ENCODE data around the gene USP9X.
"Not testable (repeated sequence)": the region's sequence is repeated elsewhere in the genome, so short reads cannot be mapped to it uniquely, and the experiment has no call there.

USP9X gene, protein sequence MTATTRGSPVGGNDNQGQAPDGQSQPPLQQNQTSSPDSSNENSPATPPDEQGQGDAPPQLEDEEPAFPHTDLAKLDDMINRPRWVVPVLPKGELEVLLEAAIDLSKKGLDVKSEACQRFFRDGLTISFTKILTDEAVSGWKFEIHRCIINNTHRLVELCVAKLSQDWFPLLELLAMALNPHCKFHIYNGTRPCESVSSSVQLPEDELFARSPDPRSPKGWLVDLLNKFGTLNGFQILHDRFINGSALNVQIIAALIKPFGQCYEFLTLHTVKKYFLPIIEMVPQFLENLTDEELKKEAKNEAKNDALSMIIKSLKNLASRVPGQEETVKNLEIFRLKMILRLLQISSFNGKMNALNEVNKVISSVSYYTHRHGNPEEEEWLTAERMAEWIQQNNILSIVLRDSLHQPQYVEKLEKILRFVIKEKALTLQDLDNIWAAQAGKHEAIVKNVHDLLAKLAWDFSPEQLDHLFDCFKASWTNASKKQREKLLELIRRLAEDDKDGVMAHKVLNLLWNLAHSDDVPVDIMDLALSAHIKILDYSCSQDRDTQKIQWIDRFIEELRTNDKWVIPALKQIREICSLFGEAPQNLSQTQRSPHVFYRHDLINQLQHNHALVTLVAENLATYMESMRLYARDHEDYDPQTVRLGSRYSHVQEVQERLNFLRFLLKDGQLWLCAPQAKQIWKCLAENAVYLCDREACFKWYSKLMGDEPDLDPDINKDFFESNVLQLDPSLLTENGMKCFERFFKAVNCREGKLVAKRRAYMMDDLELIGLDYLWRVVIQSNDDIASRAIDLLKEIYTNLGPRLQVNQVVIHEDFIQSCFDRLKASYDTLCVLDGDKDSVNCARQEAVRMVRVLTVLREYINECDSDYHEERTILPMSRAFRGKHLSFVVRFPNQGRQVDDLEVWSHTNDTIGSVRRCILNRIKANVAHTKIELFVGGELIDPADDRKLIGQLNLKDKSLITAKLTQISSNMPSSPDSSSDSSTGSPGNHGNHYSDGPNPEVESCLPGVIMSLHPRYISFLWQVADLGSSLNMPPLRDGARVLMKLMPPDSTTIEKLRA (N-terminal part only)

DNA sequence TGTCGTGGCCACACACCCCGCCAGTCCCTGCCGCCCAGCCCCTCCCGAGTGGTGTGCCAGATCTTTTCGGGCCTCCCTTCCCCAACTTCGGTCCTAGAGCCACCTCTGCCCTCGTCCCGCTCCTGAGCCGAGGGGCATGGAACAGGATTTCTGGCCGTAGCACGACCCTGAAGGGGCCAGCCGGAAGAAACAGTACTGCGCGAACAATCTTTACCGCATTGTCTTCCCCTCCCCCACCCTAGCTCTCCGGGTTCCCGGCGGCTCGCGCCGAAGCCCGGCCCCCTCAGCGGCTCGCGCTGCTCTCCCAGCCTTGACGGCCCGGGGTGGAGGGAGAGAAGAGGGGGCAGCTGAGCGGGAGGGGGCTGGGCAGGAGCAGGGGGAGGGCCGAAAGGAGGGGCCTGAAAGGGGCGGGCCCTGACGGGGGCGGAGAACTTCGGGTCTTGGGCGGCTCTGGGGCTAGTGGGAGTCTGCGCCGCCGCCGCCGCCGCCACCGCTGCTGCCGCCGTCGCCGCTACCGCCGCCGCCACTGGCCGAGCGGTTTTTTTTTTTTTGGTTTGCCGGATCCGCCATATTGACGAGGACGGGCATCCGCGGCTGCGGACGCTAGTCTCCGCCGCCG lies at the start of gene USP9X:
Gene USP9X (plus strand): TSS at position 553 of the 619 bp plus-strand sequence. CDS start 38,184 bp downstream, outside the sequence.
- peak; percentile 84 for DNase-seq

DNA sequence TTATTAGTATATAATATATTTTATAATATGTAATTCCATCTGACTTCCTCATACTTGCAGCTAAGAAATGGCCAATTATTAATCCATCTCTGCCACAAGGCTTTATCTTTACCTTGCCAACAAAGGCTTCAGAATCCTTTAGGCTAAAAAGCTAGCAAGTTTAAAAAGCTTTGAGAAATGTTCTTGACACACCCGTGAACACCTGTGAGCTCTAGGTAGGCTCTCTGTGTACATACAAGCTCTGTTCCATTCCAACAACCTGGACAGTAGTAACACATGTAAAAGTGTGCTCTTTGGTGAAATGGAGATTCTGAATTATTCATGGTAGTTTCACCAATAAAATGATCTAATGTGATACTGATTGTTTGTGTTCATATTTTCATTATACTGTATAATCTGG lies 49.7 kb upstream of the USP9X start:
- no peak for DNase-seq

DNA sequence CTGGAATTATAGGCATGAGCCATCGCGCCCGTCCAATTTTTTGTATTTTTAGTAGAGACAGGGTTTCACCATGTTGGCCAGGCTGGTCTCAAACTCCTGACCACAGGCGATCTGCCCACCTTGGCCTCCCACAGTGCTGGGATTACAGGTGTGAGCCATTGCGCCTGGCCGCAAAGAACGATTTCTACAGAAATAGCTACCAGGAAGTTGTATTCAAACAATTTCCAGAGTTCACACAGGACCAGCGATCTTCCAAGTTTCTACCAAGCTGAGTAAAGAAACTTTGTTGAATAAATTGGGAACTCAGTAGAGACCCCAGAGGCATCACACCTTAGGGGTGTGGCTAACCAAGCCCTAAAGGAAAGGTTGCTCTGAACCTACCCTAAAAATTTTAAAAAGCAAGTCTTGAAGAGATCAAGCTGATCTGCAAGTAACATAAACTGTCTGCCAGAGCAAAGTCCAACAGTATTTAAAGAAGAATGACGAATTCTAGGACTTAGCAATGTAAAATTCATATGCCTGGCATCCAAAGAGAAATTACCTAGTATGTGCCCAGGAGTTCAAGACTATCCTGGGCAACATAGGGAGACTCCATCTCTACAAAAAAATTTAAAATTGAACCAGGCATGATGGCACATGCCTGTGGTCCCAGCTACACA lies 48.4 kb upstream of the USP9X start:
- DNase-seq: no peak

DNA sequence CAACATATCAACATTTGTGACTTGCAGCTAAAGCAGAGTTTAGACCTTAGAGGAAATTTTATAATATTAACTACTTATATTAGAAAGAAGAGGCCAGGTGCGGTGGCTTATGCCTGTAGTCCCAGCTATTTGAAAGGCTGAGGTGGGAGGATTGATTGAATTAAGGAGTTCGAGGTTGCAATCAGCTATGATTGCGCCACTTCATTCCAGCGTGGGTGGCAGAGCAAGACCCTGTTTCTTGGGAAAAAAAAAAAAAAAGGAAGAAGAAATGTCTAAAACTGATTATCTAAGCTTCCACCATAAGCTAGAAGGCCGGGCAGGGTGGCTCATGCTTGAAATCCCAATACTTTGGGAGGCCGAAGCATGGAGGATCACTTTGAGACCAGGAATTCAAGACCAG lies 42.0 kb upstream of the USP9X start:
- DNase-seq: no peak

DNA sequence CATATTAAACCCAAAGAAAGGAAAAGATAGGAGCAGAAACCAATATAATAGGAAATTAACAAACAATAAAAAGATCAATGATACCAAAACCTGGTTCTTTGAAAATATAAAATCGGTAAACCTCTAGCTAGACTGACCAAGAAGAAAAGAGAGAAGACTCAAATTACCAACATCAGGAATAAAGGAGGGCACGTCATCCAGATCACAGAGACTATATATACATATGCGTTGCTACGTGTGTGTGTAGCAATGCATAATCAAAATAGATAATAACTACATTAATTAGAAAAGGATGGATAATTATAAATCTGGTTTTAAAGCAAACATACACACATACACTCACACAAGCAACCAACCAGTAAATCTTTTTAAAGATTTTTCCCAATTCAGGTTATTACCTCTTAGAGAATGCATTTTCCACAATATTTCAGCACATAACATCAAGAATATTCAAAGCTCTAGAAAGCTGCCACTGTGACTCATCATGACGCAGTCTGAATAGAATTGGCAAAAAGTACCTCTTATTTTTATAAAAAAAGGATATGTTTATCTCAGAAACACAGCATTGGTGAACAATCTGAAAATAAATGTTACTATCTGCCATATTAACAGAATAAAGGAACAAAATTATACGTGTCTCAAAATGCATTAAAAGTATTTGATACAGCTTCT lies 41.4 kb upstream of the USP9X start:
- no peak for DNase-seq

DNA sequence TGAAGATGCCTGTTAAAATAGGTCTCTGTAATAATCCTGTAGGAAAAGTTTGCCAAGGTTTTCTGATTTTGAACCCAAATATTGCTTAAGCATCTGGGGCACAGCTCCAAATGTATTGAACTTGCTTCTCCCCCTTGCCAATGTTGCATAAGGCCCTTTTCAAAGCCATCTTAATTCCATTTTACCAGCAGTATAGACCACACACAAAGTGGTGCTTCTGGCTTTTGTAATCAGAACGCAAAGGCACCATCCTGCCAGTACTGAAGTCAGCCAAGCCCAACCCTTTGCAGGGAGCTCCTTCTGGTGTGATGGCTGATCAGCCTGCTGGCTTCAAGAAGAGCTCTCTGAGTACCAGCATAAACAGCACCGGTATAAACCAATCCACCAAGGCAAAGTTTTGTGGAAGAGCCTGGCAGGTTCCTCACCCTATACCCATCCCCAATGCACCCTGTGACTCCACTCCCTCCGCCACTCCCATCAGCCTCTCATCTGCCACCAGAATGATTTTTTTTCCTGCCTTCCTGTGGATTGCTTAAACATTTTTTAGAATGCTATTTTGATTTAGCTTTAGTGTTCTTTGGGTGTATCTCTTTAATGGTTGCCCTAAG lies 39.2 kb upstream of the USP9X start:
- peak; percentile 14 for DNase-seq

DNA sequence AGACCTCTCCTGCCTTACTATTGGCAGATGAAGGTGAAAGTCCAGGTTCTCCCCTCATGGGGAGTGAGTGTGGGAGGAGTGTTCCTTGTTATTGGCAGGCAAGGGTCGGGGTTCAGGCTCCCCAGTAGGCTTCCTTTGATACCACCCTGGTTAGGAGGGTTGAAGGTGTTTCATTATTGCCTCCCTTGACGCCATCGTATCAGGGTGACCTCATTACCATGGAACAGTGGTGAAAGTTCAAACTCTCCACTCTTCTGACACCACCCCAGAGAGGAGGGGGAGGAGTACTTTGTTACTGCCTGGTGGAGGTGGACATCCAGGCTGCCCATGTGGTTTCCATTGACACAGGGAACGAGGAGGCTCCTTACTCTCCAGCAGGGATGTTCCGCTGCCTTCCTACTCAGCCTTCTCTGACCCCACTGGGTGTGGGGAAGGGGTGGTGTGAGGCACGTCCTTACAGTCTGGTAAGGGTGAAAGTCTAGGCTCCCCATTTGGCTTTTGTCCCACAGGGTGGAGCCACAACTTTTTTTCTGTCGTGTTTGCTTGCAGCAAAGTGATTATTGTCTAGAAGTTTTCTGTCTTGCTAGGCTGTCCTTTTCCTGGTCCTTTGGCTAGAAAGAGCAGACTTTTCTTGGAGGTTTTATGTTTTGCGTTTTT lies 37.2 kb upstream of the USP9X start:
- peak; percentile 16 for DNase-seq

DNA sequence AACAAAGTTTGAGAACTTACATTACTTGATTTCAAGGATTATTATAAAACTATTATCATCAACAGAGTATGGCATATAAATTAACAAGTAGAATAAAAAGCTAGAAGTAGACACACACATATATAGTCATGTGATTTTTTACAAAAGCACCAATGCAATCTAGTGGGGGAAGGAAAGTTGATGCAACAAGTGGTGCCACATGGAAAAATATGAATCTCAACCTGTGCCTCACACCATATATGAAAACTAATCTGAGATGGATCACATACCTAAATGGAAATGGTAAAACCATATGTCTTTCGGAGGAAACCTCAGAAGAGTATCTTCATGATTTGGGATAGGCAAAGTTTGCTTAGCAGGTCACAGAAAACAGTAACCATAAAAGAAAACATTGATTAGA lies 34.9 kb upstream of the USP9X start:
- DNase-seq: no peak

DNA sequence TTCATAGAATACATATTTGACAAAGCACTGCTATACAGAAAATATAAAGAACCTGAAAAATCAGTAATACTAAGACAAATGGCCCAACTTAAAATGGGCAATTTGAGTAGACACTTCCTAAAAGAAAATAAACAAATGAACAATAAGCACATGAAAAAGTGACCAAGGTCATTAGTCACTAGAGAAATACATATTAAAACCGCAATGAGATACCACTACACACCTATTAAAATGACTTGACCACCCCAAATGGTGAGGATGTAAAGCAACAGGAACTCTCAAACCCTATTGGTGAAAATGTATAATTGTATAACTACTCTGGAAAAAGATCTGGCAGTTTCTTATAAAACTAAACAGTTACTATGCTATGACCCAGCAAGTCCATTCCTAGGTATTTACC lies 34.0 kb upstream of the USP9X start:
- DNase-seq: no peak

DNA sequence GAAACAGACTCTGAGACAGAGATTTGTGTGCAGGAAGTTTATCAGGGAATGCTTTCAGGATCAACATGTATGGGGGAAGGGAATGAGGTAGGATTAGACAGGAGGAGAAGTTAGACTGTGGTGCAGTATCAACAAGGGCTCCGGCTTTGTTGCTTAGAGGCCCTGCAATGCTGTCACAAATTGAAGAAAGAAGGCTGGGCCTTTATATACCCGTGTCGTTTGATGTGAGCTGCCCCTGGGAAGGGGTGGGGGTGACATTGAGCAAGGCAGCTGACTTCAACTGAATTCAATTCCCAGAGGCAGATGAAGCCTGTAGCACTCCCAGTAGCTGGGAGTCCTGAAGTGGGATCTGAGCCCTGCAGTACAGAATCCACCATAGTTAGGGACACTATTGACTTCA lies 29.5 kb upstream of the USP9X start:
- DNase-seq: no peak

DNA sequence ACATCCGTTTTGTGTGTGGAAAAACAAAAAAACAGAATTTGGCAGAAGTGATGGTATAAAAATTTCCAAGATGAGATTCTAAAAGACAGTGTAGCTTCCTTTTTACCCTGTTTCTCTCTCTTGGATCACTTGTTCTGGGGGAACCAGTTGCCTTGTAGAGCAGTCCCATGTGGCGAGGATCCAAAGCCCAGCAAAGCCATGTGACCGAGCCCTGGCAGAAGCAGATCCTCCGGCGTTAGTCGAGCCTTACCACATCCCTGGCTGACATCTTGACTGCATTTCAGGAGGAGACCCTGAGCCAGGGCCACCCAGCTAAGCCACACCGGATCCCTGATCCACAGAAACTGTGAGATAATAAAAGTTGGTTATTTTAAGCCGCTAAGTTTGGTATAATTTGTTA lies 22.0 kb upstream of the USP9X start:
- not testable (repeated sequence) for DNase-seq

DNA sequence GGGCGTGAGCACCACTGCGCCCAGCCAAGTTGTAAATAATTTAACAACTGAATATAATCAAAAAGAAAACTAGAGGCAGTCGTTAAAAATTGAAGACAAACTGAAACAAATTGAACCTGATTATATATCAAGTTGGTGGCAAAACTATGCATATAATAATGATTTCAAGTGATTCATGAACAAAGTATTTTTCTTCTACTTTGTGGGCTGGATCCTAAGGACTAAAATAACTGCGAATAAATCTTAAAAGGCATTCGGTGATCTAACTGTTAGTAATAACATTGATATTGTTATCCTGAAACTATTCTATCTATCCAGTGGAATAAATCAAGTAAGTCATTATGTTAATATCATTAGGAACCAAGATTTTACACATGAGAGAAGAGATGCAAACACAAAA lies 21.2 kb upstream of the USP9X start:
- no peak for DNase-seq

DNA sequence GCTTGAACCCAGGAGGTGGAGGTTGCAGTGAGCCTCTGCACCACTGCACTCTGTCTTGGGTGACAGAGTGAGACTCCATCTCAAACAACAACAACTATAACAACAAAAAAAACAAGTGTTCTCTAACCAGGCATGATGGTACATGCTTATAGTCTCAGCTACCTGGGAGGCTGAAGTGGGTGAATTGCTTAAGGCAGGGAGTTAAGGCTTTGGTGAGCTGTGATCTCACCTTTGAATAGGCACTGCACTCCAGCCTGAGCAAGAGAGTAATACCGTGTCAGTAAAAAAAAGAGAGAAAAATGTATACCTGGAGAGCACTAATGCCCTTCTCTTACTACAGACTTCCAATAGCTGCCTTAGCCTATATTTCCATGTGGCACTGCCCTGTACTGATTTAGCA lies 18.9 kb upstream of the USP9X start:
- DNase-seq: no peak

DNA sequence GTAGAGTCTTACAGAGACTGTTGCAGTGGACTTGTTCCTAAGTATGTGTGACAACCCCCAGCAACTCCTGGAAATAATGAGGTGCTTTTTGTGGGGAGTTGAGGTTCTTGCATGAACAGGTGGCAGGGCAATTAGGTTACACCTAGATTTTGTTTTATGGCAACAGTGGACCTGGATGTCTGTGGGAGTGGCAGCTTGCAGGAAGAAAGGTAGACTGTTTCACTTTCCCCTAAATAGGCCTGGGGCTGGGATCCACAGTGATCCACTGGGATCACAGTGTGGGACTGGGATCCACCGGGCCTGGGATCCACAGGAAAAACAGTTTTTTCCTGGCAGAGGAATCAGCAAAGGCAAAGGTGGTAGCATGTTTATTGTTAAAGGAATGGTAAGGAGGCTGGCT lies 18.3 kb upstream of the USP9X start:
- DNase-seq: no peak

DNA sequence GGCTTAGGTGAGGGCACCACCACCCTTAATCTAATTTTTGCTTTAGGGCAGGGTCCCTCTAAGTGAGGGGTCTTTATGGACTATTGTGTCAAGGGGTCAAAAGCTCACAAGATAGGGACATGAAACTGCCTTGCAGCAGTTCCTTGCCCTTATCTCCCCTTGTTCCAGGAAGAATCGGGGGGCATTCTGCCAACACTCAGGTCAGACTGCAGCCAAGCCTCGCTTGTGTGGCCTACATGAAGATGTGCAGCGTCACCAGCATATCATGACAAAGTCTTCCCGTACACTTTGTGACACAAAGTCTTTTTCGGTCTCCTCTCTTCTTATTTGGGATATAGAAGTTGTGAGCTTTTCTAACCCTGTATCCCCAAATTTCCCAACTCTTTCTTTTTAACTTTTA lies 17.5 kb upstream of the USP9X start:
- peak; percentile 81 for DNase-seq

DNA sequence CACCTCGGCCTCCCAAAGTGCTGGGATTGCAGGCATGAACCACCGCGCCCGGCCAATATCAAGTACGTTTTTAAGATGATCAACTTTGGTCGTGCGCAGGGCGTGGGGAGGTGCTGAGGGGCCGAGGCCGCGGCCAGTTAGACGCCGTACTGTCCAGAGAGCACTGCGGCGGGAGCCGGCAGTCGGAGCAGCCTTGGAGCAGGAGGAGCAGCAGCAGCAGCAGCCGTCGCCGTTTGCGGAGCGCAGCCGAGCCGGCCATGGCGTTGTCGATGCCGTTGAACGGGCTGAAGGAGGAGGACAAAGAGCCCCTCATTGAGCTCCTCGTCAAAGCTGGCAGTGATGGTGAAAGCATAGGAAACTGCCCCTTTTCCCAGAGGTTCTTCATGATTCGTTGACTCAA lies 8.5 kb upstream of the USP9X start:
- DNase-seq: no peak

DNA sequence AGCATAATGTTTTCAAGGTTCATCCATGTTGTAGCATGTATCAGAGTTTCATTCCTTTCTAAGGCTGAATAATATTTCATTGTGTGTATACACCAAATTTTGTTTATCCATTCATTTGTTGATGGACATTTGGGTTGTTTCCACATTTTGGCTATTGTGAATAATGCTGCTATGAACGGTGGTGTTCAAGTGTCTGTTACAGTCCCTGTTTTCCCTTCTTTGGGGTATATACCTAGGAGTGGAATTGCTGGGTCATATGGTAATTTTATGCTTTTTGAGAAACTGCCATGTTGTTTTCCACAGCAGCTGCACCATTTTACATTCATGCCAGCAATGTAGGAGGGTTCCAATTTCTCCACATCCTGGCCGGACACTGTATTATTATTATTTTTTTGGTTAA lies 3.4 kb upstream of the USP9X start:
- DNase-seq: no peak

DNA sequence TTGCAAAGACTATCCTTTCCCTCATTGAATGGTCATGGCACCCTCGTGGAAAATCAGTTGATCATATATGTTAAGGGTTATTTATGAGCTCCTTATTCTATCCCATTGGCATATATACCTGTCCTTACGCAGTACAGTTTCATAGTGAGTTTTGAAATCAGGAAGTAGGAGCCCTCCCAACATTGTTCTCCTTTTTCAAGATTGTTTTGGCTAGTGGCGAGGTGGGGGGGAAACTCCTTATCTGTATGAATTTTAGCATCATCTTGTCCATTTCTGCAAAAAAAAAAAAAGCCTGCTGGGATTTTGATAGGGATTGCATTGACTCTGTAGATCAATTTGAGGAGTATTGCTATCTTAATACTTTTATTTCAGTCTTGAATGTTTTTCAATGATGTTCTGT lies 2.5 kb upstream of the USP9X start:
- DNase-seq: peak; percentile 35

DNA sequence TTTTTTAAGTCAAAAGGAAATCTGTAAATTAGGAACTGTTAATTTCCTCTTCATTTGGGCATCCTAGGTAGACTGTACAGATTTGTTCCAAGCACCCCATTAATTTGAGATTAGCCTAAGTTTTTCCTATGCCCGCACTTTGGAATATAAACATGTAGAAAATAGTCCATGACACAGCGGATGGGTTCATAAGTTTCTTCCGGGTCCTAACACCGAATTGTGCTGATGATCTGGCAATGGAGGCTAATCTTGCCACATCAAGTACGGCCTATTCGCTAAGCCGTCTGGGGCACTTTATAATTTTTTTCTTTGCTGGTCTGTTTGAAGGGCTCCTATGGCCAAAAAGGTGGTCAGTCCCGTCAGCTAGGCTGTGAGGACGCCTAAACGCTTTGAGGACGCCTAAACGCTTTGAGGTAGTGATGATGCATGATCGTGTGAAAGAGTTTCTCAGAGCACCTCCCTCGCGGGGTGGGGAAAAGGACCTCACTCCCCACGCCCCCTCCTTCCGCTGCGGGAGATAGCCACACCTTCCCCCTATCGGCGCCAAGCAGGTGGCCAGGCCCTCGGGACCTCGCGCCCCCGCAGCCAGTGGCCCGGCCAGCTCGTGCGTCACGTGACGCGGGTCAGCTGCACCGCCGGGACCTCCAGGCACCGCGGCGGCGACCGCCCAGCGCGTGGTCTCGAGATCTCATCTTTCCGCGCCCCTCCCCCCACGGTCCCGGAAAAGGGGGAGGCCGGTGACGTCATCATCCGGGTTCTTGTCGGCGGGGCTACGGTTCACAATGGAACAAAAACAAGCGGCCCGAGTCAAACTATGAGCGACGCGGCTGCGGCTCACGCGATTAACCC lies 977 bp upstream of the USP9X start:
- DNase-seq: peak; percentile 96

DNA sequence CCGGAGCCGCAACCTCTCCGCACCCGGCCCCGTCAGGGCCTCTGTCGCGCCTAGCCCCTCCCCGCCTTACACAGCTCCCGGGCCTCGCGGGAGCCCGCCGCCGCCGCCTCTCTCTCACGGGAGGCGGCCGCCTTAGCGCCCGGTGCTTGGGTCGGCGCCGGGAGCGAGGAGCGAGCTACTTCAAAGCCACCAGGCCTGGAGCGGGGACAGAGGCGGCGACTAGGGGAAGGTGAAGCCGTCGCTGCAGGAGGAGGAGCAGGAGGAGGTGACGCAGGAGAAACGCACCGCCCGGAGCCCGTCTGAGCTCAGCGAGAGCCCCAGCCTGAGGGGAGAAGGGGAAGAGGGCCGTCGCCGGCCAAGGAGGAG lies 250 bp downstream of the USP9X start:
- DNase-seq: peak; percentile 55
